Progenitor cell of endocrine pancreas (in vitro differentiated cells): ENCODE data around the gene AK2. TPM values are rescaled to one million over a fixed set of nuclear protein-coding genes. Genes with fewer than 3 reads are reported as not detected.
"Not testable (repeated sequence)": the region's sequence is repeated elsewhere in the genome, so short reads cannot be mapped to it uniquely, and the experiment has no call there.

Experiments
- DNase-seq: peaks from one replicate; pipeline ENCODE4 v3.0.0; 2021; ENCODE audit warnings: low spot score; ENCODE audit not compliant: unreplicated experiment
- H3K27ac Mint-ChIP-seq: 2 replicates; pipeline ENCODE4 v1.8.0; 2021; ENCODE audit warnings: mild to moderate bottlenecking, moderate library complexity, mixed read lengths
- H3K27me3 Mint-ChIP-seq: 2 replicates; pipeline ENCODE4 v1.8.0; 2021; ENCODE audit warnings: mixed read lengths
- H3K36me3 Mint-ChIP-seq: 2 replicates; pipeline ENCODE4 v1.8.0; 2022; ENCODE audit warnings: mixed read lengths; ENCODE audit not compliant: insufficient read depth
- H3K4me1 Mint-ChIP-seq: 2 replicates; pipeline ENCODE4 v1.8.0; 2021; ENCODE audit warnings: low read depth, mixed read lengths
- H3K4me3 Mint-ChIP-seq: 2 replicates; pipeline ENCODE4 v1.8.0; 2021; ENCODE audit warnings: low read depth, mild to moderate bottlenecking, moderate library complexity, mixed read lengths
- H3K9me3 Mint-ChIP-seq: 2 replicates; pipeline ENCODE4 v1.8.0; 2021; ENCODE audit warnings: low read depth, mixed read lengths
- total RNA-seq: library from RNA; stranded (reverse); gene quantifications from 2 replicates; pipeline ENCODE4 v1.2.1, GENCODE V29; 2021
- TF ChIP-seq, protein P1 (sequence below): fragments of 200-600 bp; sonication (generic); IDR thresholded peaks from one replicate; pipeline ENCODE4 v1.5.0; 2021; ENCODE audit warnings: antibody characterized with exemption, mild to moderate bottlenecking; ENCODE audit not compliant: unreplicated experiment

The AK2 gene
- total RNA-seq, 1 donor from 2014 or later, result 116 TPM

DNA sequence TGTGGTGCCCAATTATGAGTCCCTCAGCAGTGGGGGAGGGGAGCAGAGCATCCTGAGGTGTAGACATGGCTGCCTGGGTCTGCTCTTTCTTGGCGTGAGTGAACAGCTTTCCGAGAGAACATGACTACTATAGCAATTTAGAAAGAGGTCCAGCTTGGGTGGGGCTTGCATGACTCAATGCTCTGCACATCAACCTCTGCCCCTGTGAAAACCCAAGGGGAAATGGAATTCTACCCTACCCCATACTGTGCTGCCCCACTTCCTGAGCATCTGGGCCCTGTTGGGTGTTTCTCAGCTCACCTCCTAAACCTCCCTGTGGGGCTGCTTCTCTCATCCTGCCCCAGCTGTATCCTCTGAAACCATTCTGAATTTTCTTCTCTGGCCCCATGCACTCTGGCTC is 36.0 kb upstream of the AK2 start:
- H3K4me3 Mint-ChIP-seq, result no peak overlapping the region
- no peaks in the 10 kb centered on the region for H3K4me1 Mint-ChIP-seq
- no peaks in the 10 kb centered on the region for H3K36me3 Mint-ChIP-seq
- H3K9me3 Mint-ChIP-seq, result peaks cover under 1% of the 10 kb centered on the region
- no peak for DNase-seq
- no peak overlapping the region for H3K27ac Mint-ChIP-seq
- TF ChIP-seq, protein P1, sequence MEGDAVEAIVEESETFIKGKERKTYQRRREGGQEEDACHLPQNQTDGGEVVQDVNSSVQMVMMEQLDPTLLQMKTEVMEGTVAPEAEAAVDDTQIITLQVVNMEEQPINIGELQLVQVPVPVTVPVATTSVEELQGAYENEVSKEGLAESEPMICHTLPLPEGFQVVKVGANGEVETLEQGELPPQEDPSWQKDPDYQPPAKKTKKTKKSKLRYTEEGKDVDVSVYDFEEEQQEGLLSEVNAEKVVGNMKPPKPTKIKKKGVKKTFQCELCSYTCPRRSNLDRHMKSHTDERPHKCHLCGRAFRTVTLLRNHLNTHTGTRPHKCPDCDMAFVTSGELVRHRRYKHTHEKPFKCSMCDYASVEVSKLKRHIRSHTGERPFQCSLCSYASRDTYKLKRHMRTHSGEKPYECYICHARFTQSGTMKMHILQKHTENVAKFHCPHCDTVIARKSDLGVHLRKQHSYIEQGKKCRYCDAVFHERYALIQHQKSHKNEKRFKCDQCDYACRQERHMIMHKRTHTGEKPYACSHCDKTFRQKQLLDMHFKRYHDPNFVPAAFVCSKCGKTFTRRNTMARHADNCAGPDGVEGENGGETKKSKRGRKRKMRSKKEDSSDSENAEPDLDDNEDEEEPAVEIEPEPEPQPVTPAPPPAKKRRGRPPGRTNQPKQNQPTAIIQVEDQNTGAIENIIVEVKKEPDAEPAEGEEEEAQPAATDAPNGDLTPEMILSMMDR, result no peak
- H3K27me3 Mint-ChIP-seq, result peaks cover 3% of the 10 kb centered on the region

DNA sequence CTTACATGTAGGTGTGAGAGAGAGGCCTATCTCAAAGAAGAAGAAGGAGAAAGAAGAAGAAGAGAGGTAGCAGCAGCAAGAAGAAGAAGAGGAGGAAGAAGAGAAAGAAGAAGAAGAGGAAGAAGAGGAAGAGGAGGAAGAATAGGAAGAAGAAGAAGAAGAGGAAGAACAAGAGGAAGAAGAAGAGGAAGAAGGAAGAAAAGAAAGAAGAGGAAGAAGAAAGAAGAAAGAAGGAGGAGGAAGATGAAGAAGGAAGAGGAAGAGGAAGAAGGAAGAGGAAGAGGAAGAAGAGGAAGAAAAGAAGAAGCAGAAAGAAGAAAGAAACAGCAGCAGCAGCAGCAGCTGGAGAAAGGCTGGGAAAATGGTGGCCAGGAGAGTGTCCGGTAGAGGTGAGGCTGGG is 33.9 kb upstream of the AK2 start:
- H3K9me3 Mint-ChIP-seq, result peaks cover 12% of the 10 kb centered on the region
- TF ChIP-seq, protein P1, result no peak
- DNase-seq, result no peak
- H3K4me1 Mint-ChIP-seq, result no peaks in the 10 kb centered on the region
- H3K27ac Mint-ChIP-seq, result no peak overlapping the region
- no peaks in the 10 kb centered on the region for H3K36me3 Mint-ChIP-seq
- peaks cover 3% of the 10 kb centered on the region for H3K27me3 Mint-ChIP-seq
- H3K4me3 Mint-ChIP-seq, result no peak overlapping the region

GRCh38 chr1:33068108-33068507 is 31.4 kb upstream of the AK2 start:
- not testable (repeated sequence) for H3K4me3 Mint-ChIP-seq, DNase-seq, H3K4me1 Mint-ChIP-seq, H3K36me3 Mint-ChIP-seq, H3K27ac Mint-ChIP-seq, H3K27me3 Mint-ChIP-seq
- peaks cover 31% of the 10 kb centered on the region for H3K9me3 Mint-ChIP-seq

GRCh38 chr1:33066477-33066876 is 29.8 kb upstream of the AK2 start:
- H3K27me3 Mint-ChIP-seq, DNase-seq, H3K36me3 Mint-ChIP-seq, H3K27ac Mint-ChIP-seq, H3K4me3 Mint-ChIP-seq, H3K4me1 Mint-ChIP-seq: not testable (repeated sequence)
- H3K9me3 Mint-ChIP-seq, result peaks cover 40% of the 10 kb centered on the region

DNA sequence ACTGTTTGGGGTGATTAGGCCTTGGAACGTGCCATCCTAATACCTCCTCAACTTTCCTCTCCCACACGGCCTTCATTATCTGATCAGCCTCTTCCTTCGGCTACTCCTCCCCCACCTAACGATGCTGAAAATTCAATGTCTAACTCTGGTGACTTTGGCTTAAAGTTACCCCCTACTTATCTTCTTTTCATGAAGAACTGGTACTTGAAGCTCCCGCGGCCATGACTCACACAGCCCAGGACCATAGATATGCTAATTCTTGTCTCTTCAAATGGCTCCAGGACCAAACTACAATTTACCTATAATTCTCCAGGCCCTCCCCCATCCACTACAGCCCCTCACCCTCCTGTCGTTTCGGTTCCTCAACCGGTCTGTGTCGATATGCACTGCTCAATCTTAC is 28.6 kb upstream of the AK2 start:
- peaks cover 7% of the 10 kb centered on the region for H3K36me3 Mint-ChIP-seq
- peaks cover 3% of the 10 kb centered on the region for H3K27me3 Mint-ChIP-seq
- TF ChIP-seq, protein P1, result no peak
- H3K27ac Mint-ChIP-seq, result no peak overlapping the region
- DNase-seq, result no peak
- no peaks in the 10 kb centered on the region for H3K4me1 Mint-ChIP-seq
- peaks cover 40% of the 10 kb centered on the region for H3K9me3 Mint-ChIP-seq
- H3K4me3 Mint-ChIP-seq, result no peak overlapping the region

DNA sequence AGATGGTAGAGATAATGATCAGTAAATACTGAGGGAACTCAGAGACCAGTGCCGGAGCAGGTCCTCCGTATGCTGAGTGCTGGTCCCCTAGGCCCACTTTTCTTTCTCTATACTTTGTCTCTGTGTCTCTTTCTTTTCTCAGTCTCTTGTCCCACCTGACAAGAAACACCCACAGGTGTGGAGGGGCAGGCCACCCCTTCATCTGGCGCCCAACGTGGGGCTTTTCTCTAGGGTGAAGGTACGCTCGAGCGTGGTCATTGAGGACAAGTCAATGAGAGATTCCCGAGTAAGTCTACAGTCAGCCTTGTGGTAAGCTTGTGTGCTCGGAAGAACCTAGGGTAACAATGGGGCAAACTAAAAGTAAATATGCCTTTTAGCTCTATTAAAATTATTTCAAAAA is 27.6 kb upstream of the AK2 start:
- peaks cover 40% of the 10 kb centered on the region for H3K9me3 Mint-ChIP-seq
- H3K36me3 Mint-ChIP-seq, H3K4me1 Mint-ChIP-seq, H3K4me3 Mint-ChIP-seq, H3K27me3 Mint-ChIP-seq, DNase-seq, H3K27ac Mint-ChIP-seq: not testable (repeated sequence)

DNA sequence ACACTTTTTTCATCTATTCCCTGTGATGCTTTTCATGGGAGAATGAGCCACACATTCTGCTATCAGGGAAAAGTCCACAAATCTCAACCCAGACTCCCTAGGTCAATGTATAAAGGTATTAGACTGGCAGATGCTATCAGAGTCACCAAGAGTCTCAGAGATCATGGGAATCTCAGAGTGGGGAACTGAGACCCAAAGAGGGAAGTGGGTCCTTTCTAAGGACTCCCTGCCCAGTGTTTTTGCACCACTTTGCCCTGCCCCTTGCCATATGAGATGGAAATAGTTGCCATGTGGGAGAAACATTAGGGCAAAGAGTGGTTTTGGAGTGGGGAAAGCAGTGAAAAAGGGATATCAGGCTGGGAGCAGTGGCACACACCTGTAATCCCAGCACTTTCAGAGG is 25.2 kb upstream of the AK2 start:
- Mint-ChIP-seq H3K27ac (no peak overlapping the region), H3K4me1 (no peaks in the 10 kb centered on the region), H3K27me3 (no peaks in the 10 kb centered on the region), H3K36me3 (peaks cover 7% of the 10 kb centered on the region), H3K4me3 (no peak overlapping the region), H3K9me3 (peaks cover 32% of the 10 kb centered on the region)
- no peak for DNase-seq
- TF ChIP-seq, protein P1, result no peak
